HL-60 (cell line): ENCODE results near the gene DDX27.
"Not testable (repeated sequence)": the region's sequence is repeated elsewhere in the genome, so short reads cannot be mapped to it uniquely, and the experiment has no call there.

Experiments
- DNase-seq, 2 experiments: peaks; one replicate each; pipeline ENCODE4 v3.0.0-alpha.2; 2010 to 2020; ENCODE audit warnings: low read depth in 1 of 2, low spot score in 1 of 2
- H3K27ac ChIP-seq: fragments of 250-450 bp; sonication (Bioruptor Pico); replicated peaks from 2 replicates; pipeline ENCODE4 v1.5.1; 2020; ENCODE audit warnings: mild to moderate bottlenecking, moderate library complexity
- H3K27me3 ChIP-seq: fragments of 250-450 bp; sonication (Bioruptor Pico); 2 replicates; pipeline ENCODE4 v1.5.1; 2021; ENCODE audit warnings: mild to moderate bottlenecking, moderate library complexity; ENCODE audit not compliant: insufficient read depth, poor library complexity, severe bottlenecking
- H3K4me3 ChIP-seq: replicated peaks from 2 replicates; pipeline ENCODE4 v1.5.1; 2011; ENCODE audit warnings: mild to moderate bottlenecking, control low read depth, low read length; ENCODE audit not compliant: insufficient read depth
- CTCF ChIP-seq: IDR thresholded peaks from one replicate; pipeline ENCODE4 v1.5.1; 2011; ENCODE audit warnings: low read length, control low read depth, inconsistent platforms; ENCODE audit not compliant: insufficient read depth
- GABPA ChIP-seq: IDR thresholded peaks from 2 replicates; pipeline ENCODE4 v1.6.1; 2012; ENCODE audit warnings: low read depth
- POLR2AphosphoS5 ChIP-seq: IDR thresholded peaks from 2 replicates; pipeline ENCODE4 v1.6.1; 2012; ENCODE audit warnings: low read depth
- REST ChIP-seq: IDR thresholded peaks from 2 replicates; pipeline ENCODE4 v1.6.1; 2012; ENCODE audit warnings: low read depth; ENCODE audit not compliant: insufficient replicate concordance
- SPI1 ChIP-seq: IDR thresholded peaks from 2 replicates; pipeline ENCODE4 v1.6.1; 2012; ENCODE audit warnings: low read depth, mild to moderate bottlenecking, borderline replicate concordance

Gene DDX27

GRCh38 chr20:49184084-49184501, 35.1 kb upstream of the DDX27 start:
- H3K27ac ChIP-seq, DNase-seq, H3K4me3 ChIP-seq, H3K27me3 ChIP-seq: not testable (repeated sequence)

GRCh38 chr20:49184691-49185070, 34.5 kb upstream of the DDX27 start:
- no peak overlapping the region for H3K4me3 ChIP-seq
- no peak for DNase-seq
- no peak overlapping the region for H3K27ac ChIP-seq
- no peaks in the 10 kb centered on the region for H3K27me3 ChIP-seq
- no peak for TF ChIP-seq CTCF
- no peak for TF ChIP-seq POLR2AphosphoS5
- no peak for TF ChIP-seq REST
- TF ChIP-seq SPI1: no peak
- TF ChIP-seq GABPA: no peak

GRCh38 chr20:49185071-49185761, 34.0 kb upstream of the DDX27 start:
- no peak overlapping the region for H3K27ac ChIP-seq
- DNase-seq: no peak
- H3K4me3 ChIP-seq: no peak overlapping the region
- TF ChIP-seq REST (no peak), CTCF (no peak), SPI1 (no peak), POLR2AphosphoS5 (no peak), GABPA (no peak)
- no peaks in the 10 kb centered on the region for H3K27me3 ChIP-seq

GRCh38 chr20:49186535-49187329, 32.5 kb upstream of the DDX27 start:
- peak in 1 of 2 experiments; percentile 80 for DNase-seq
- Histone ChIP-seq H3K27me3 (no peaks in the 10 kb centered on the region), H3K4me3 (peak overlapping the region; percentile 83), H3K27ac (peak overlapping the region; percentile 74)
- TF ChIP-seq SPI1 (no peak), GABPA (no peak), CTCF (no peak), POLR2AphosphoS5 (no peak), REST (no peak)
